Activated T-cell treated with anti-CD3 and anti-CD28 coated beads, Interleukin-2, amount 50 U/mL, for 72 hours (primary cell): ENCODE measurements around the gene TPP2. TPM values are rescaled to one million over a fixed set of nuclear protein-coding genes. Genes with fewer than 3 reads are reported as not detected.

Experiments used
- total RNA-seq, 2 donors: library from RNA; stranded (reverse); gene quantifications; one replicate each; pipeline ENCODE4 v1.2.3, GENCODE V29; 2022

Gene TPP2
- total RNA-seq, 2 donors from 2014 or later: 55.3 to 67.6 TPM

Other genes with a start within 250 kb of the TPP2 start
- under 1 TPM in 1 of 2 donors, not detected in 1; 0.23 TPM for gene FGF14, start 194.9 kb upstream of the TPP2 start, total RNA-seq
- not detected for gene METTL21C, start 98.1 kb downstream of the TPP2 start, total RNA-seq
- gene TEX30, start 176.8 kb downstream of the TPP2 start, total RNA-seq: 10 to 100 TPM; 25.1 to 34.0 TPM
- 1 to 10 TPM; 4.2 to 6.0 TPM for gene POGLUT2, start 202.0 kb downstream of the TPP2 start, total RNA-seq
- gene BIVM, start 202.1 kb downstream of the TPP2 start, total RNA-seq: 10 to 100 TPM; 21.1 to 22.8 TPM
- 10 to 100 TPM; 84.7 to 85.8 TPM for gene ERCC5, start 249.0 kb downstream of the TPP2 start, total RNA-seq